Smooth muscle cell (in vitro differentiated cells): Measurements from ENCODE around the gene MYO1D. TPM values are rescaled to one million over a fixed set of nuclear protein-coding genes. Genes with fewer than 3 reads are reported as not detected.

ENCODE experiments used
- DNase-seq: peaks from one replicate; lab custom pipeline; 2025; ENCODE audit not compliant: unreplicated experiment; lab: John Stamatoyannopoulos, UW
- H2AFZ ChIP-seq: fragments of 200-600 bp; sonication (generic); 2 replicates; pipeline ENCODE4 v1.6.0; 2016; ENCODE audit warnings: antibody characterized with exemption, low read depth, mild to moderate bottlenecking
- H3F3A ChIP-seq: fragments of 200-600 bp; sonication (generic); 2 replicates; pipeline ENCODE4 v1.6.0; 2017; ENCODE audit warnings: antibody characterized with exemption, low read depth
- H3K27ac ChIP-seq: fragments of 200-600 bp; sonication (generic); 2 replicates; pipeline ENCODE4 v1.5.1; 2016; ENCODE audit warnings: low read depth, mild to moderate bottlenecking
- H3K27me3 ChIP-seq: fragments of 200-600 bp; sonication (generic); 2 replicates; pipeline ENCODE4 v1.6.1; 2016; ENCODE audit warnings: low read depth, mild to moderate bottlenecking
- H3K36me3 ChIP-seq: fragments of 200-600 bp; sonication (generic); 2 replicates; pipeline ENCODE4 v1.5.1; 2016; ENCODE audit warnings: low read depth
- H3K4me1 ChIP-seq: fragments of 200-600 bp; sonication (generic); 2 replicates; pipeline ENCODE4 v1.5.1; 2016; ENCODE audit warnings: low read depth
- H3K4me2 ChIP-seq: fragments of 200-600 bp; sonication (generic); 2 replicates; pipeline ENCODE4 v1.6.0; 2016; ENCODE audit warnings: mild to moderate bottlenecking
- H3K4me3 ChIP-seq: fragments of 200-600 bp; sonication (generic); 2 replicates; pipeline ENCODE4 v1.5.1; 2016; ENCODE audit warnings: mild to moderate bottlenecking
- H3K79me2 ChIP-seq: fragments of 200-600 bp; sonication (generic); 2 replicates; pipeline ENCODE4 v1.6.0; 2016; ENCODE audit warnings: low read depth, mild to moderate bottlenecking
- H3K9ac ChIP-seq: fragments of 200-600 bp; sonication (generic); 2 replicates; pipeline ENCODE4 v1.6.0; 2016; ENCODE audit warnings: low read depth
- H3K9me3 ChIP-seq: fragments of 200-600 bp; sonication (generic); replicated peaks from 2 replicates; pipeline ENCODE4 v1.5.1; 2016; ENCODE audit warnings: low read depth
- H4K20me1 ChIP-seq: fragments of 200-600 bp; sonication (generic); 2 replicates; pipeline ENCODE4 v1.6.0; 2016; ENCODE audit warnings: low read depth
- WGBS: methylation state at CpG from one replicate; pipeline ENCODE4 v1.1.7; 2016; ENCODE audit warnings: low lambda C conversion rate; 5-methylcytosine and 5-hydroxymethylcytosine counted together
- polyA plus RNA-seq: library from polyadenylated mRNA; unstranded; fragments of >200 nt; fragmentation: Nextera tagmentation; extraction: Ambion mirVana; gene quantifications from 2 replicates; pipeline ENCODE4 v1.2.1, GENCODE V29; 2016
- total RNA-seq: library from RNA; depleted of rRNA; stranded (reverse); fragments of >200 nt; gene quantifications from 2 replicates; pipeline ENCODE4 v1.2.3, GENCODE V29; 2014
- TF ChIP-seq, protein P1 (sequence below): fragments of 200-600 bp; sonication (generic); IDR thresholded peaks from 2 replicates; pipeline ENCODE4 v1.5.1; 2017; ENCODE audit warnings: borderline replicate concordance, mild to moderate bottlenecking, antibody characterized with exemption; ENCODE audit not compliant: insufficient read depth, poor library complexity, severe bottlenecking

MYO1D gene
- total and polyA plus RNA-seq, 2 experiments from 2014 or later: 13.9 to 35.7 TPM

DNA sequence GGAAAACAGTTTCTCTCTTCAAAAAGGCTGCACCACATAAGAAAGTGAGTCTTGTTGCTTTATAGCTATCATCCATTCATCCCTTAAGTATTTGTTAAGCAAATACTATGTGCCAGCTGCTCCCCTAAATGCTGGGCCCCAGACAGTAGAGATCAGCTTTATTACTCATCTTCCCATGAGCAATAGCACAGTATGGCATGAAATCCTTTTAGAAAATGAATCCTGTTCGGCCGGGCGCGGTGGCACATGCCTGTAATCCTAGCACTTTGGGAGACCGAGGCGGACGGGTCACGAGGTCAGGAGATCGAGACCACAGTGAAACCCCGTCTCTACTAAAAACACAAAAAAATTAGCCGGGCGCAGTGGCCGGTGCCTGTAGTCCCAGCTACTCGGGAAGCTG lies 99.5 kb downstream of the MYO1D start:
- Histone ChIP-seq H3K79me2 (no peaks in the 10 kb centered on the region), H3K36me3 (no peaks in the 10 kb centered on the region), H3F3A (no peaks in the 10 kb centered on the region), H3K27ac (no peak overlapping the region), H2AFZ (no peak overlapping the region), H3K9ac (no peak overlapping the region), H3K27me3 (no peaks in the 10 kb centered on the region), H3K4me2 (no peak overlapping the region), H3K4me1 (no peaks in the 10 kb centered on the region), H4K20me1 (no peaks in the 10 kb centered on the region), H3K4me3 (no peak overlapping the region), H3K9me3 (no peaks in the 10 kb centered on the region)
- 81% methylated on average over 14 of the region's 14 CpGs for WGBS
- no peak for DNase-seq
- TF ChIP-seq, protein P1, sequence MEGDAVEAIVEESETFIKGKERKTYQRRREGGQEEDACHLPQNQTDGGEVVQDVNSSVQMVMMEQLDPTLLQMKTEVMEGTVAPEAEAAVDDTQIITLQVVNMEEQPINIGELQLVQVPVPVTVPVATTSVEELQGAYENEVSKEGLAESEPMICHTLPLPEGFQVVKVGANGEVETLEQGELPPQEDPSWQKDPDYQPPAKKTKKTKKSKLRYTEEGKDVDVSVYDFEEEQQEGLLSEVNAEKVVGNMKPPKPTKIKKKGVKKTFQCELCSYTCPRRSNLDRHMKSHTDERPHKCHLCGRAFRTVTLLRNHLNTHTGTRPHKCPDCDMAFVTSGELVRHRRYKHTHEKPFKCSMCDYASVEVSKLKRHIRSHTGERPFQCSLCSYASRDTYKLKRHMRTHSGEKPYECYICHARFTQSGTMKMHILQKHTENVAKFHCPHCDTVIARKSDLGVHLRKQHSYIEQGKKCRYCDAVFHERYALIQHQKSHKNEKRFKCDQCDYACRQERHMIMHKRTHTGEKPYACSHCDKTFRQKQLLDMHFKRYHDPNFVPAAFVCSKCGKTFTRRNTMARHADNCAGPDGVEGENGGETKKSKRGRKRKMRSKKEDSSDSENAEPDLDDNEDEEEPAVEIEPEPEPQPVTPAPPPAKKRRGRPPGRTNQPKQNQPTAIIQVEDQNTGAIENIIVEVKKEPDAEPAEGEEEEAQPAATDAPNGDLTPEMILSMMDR: no peak

DNA sequence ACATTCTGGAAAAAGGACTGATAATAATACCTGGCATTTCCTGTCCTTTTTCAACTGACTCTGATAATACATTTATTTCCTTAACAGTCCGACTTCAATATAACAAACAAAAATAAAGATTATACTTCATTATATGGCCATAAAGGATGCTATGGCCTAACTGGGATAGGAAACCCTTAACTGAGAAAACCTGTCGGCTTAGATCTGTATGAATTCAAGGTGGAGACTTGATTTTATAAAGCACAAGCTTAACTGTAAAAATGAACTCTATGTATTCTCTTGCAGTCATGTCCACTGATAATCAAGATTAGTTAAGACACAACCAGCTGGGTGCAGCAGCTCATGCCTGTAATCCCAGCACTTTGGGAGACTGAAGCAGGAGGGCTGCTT lies 102.2 kb downstream of the MYO1D start:
- Histone ChIP-seq H3F3A (no peaks in the 10 kb centered on the region), H3K9me3 (no peaks in the 10 kb centered on the region), H3K36me3 (no peaks in the 10 kb centered on the region), H2AFZ (no peak overlapping the region), H3K4me1 (no peaks in the 10 kb centered on the region), H4K20me1 (no peaks in the 10 kb centered on the region), H3K9ac (no peak overlapping the region), H3K4me3 (no peak overlapping the region), H3K79me2 (no peaks in the 10 kb centered on the region), H3K4me2 (no peak overlapping the region), H3K27ac (no peak overlapping the region), H3K27me3 (no peaks in the 10 kb centered on the region)
- DNase-seq: no peak
- TF ChIP-seq, protein P1: no peak
- WGBS: 92% methylated on average over 2 of the region's 2 CpGs

DNA sequence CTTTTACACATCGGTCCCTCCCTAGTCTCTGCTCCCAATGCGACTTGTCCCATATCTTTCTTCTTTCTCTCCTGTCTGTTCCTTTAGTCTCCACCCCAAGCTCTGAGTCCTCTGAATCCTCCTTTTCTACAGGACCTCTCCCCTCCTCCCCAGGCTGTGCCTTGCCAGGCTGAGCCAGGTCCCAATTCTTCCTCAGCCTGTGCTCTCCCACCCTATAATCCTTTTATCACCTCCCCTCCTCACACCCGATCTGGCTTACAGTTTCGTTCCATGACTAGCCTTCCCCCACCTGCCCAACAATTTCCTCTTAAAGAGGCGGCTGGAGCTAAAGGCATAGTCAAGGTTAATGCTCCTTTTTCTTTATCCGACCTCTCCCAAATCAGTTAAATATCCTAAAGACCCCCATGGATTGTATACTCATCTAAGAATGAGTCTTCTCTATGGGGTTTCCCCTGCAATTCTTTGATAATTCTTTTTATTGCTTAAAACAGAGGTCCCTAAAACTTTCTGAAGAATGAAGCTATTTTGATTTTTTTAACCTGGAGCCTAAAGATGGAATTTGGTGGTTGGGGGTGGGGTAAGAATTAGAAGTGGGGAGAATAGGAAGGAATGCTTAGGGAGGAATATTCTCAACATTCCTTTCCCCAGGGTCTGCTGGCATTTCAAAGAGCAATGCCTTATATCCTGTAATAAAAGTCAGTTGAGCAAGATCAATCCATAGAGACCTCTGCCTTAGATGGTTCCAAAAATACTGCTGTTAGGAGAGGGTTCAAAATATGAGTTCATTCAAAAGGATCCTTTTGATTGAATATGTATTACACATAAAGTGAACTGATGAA lies 102.8 kb downstream of the MYO1D start:
- TF ChIP-seq, protein P1: no peak
- Histone ChIP-seq H3K79me2 (no peaks in the 10 kb centered on the region), H3K9ac (no peak overlapping the region), H3K4me1 (no peaks in the 10 kb centered on the region), H3F3A (no peaks in the 10 kb centered on the region), H3K4me2 (no peak overlapping the region), H2AFZ (no peak overlapping the region), H3K27ac (no peak overlapping the region), H3K27me3 (no peaks in the 10 kb centered on the region), H3K4me3 (no peak overlapping the region), H3K9me3 (no peaks in the 10 kb centered on the region), H4K20me1 (no peaks in the 10 kb centered on the region), H3K36me3 (no peaks in the 10 kb centered on the region)
- DNase-seq: no peak
- 69% methylated on average over 6 of the region's 6 CpGs for WGBS
